ENCODE measurements around the gene SLC1A2.
A peak's percentile ranks its signal among the peaks of the same experiment; 100 is the strongest.

The SLC1A2 gene

DNA sequence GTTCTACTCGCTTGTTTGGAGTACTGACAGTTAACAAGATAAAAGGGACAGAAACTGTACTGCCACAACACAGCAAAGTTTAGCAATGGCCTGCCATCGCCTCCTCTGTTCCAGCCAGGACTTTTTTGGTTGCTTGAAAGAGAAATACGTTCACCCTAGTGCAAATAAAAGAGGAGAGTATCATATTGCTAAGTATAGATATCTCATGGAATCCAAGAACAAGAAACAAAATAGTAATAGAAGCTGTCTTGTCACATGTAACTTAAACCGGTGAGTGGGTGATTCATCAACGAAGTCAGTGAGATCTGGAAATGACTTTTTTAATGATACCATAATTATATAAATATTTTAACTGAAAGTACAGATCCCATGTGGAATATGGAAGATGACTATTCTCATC is 35.4 kb downstream of the SLC1A2 start:
- Histone ChIP-seq H3K36me3 (replicated peaks) (no peaks in the 10 kb centered on the region), H3K27me3 (replicated peaks) (no peaks in the 10 kb centered on the region), H3K4me3 (ENCODE audit: low read depth, low read length) (no peak overlapping the region), H3K27ac (no peak overlapping the region)
- DNase-seq = no peak
- no peak for TF ChIP-seq CTCF (IDR thresholded peaks at IDR 0.05; ENCODE audit: low read depth, low read length, missing control alignments)
- in situ Hi-C loops (cut with HindIII; ENCODE audit: low pct_ligation_motif_present, low sequenced_read_pairs) = loop anchor here (25.0 kb wide), 1 partner anchor 447 kb away; no protein-coding TSS in a partner anchor

DNA sequence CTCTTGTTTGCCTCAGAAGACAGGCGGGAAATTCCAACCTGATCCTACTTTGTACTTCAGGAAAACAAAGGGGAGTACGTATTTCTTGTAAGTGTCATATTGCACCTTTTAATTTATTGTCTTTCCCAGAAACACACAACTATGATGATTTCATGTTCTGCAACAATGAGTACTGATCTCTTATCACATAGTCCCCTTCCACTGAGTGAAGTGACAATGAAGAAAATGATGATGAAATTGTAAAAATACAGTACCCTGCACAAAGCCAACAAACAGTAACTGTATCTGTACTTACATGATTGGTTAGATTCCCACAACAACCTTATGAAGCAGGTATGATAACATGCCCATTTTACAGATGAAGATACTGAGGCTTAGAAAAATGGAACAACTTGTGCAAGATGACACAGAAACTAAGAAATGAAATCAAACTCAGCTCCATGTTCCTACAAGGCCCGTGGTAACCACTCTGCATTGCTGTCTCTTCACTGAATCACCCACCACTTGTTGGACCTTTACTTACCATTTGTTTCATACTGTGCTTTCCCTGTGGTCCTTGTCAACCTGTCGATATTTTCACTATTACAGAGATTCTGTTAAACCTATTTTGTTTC is 37.5 kb downstream of the SLC1A2 start:
- Histone ChIP-seq H3K27me3 (replicated peaks) (no peaks in the 10 kb centered on the region), H3K4me3 (ENCODE audit: low read depth, low read length) (no peak overlapping the region), H3K27ac (no peak overlapping the region), H3K36me3 (replicated peaks) (no peaks in the 10 kb centered on the region)
- TF ChIP-seq CTCF (IDR thresholded peaks at IDR 0.05; ENCODE audit: low read depth, low read length, missing control alignments) = no peak
- DNase-seq = no peak
- in situ Hi-C loops (cut with HindIII; ENCODE audit: low pct_ligation_motif_present, low sequenced_read_pairs) = loop anchor here (25.0 kb wide), 1 partner anchor 445 kb away; no protein-coding TSS in a partner anchor

DNA sequence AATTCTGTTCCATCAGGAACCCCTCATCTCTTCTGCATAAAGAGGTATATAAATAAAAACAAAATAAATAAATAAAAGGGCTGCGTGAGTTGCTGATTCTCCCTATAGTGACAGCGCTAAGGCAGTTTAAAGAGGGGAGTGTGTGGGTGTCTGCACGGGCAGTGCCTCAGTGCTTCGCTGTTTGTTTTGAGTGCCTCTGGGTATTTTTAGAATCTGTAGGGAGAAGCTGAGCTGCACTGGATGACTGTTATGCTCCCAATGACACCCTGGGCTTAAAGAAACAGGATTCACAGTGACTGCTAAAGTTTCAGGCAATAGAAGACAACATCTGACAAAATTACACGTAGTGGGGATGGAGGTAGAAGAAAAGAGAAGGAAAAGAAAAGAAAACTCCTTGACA is 38.8 kb downstream of the SLC1A2 start:
- in situ Hi-C loops (cut with HindIII; ENCODE audit: low pct_ligation_motif_present, low sequenced_read_pairs) = loop anchor here (25.0 kb wide), 1 partner anchor 443 kb away; no protein-coding TSS in a partner anchor

DNA sequence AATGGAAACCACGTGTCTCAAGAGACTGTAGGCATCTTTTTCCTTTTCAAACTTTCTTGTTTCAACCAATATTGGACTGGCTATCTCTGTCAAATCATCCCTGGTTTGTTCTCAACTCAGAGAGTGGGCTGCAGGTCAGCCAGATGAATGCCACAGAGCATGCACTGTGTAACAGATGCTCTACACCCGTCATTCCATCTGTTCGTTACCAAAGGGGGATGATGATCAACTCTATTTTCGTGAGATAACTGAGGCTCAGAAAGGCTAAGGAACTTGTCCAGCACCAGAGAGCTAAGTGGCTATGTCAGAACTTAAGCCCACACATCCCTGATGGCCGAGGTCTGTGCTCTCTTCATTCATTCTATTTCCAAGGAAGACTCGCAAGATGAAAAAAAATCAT is 42.1 kb downstream of the SLC1A2 start:
- Histone ChIP-seq H3K36me3 (replicated peaks) (no peaks in the 10 kb centered on the region), H3K4me3 (ENCODE audit: low read depth, low read length) (no peak overlapping the region), H3K27ac (no peak overlapping the region), H3K27me3 (replicated peaks) (no peaks in the 10 kb centered on the region)
- no peak for TF ChIP-seq CTCF (IDR thresholded peaks at IDR 0.05; ENCODE audit: low read depth, low read length, missing control alignments)
- no peak for DNase-seq
- in situ Hi-C loops (cut with HindIII; ENCODE audit: low pct_ligation_motif_present, low sequenced_read_pairs) = loop anchor here (25.0 kb wide), 1 partner anchor 440 kb away; no protein-coding TSS in a partner anchor

More for the DNA sequence above, 38.8 kb downstream of the SLC1A2 start:
- H3K36me3 ChIP-seq (replicated peaks) = no peaks in the 10 kb centered on the region
- H3K4me3 ChIP-seq (ENCODE audit: low read depth, low read length) = no peak overlapping the region
- no peaks in the 10 kb centered on the region for H3K27me3 ChIP-seq (replicated peaks)
- H3K27ac ChIP-seq = no peak overlapping the region
- TF ChIP-seq CTCF (IDR thresholded peaks at IDR 0.05; ENCODE audit: low read depth, low read length, missing control alignments) = no peak
- peak; percentile 20 for DNase-seq

GRCh38 chr11:35376613-35377012 is 42.7 kb downstream of the SLC1A2 start:
- Histone ChIP-seq H3K27me3 (replicated peaks) (no peaks in the 10 kb centered on the region), H3K27ac (no peak overlapping the region), H3K4me3 (ENCODE audit: low read depth, low read length) (no peak overlapping the region), H3K36me3 (replicated peaks) (no peaks in the 10 kb centered on the region)
- DNase-seq = no peak
- TF ChIP-seq CTCF (IDR thresholded peaks at IDR 0.05; ENCODE audit: low read depth, low read length, missing control alignments) = no peak
- in situ Hi-C loops (cut with HindIII; ENCODE audit: low pct_ligation_motif_present, low sequenced_read_pairs) = loop anchor here (25.0 kb wide), 1 partner anchor 439 kb away; no protein-coding TSS in a partner anchor

GRCh38 chr11:35376118-35376510 is 43.2 kb downstream of the SLC1A2 start:
- Histone ChIP-seq H3K27me3 (replicated peaks) (no peaks in the 10 kb centered on the region), H3K36me3 (replicated peaks) (no peaks in the 10 kb centered on the region), H3K4me3 (ENCODE audit: low read depth, low read length) (no peak overlapping the region), H3K27ac (no peak overlapping the region)
- in situ Hi-C loops (cut with HindIII; ENCODE audit: low pct_ligation_motif_present, low sequenced_read_pairs) = loop anchor here (25.0 kb wide), 1 partner anchor 439 kb away; no protein-coding TSS in a partner anchor
- no peak for TF ChIP-seq CTCF (IDR thresholded peaks at IDR 0.05; ENCODE audit: low read depth, low read length, missing control alignments)
- DNase-seq = no peak
